HTR-8/SVneo (cell line): ENCODE data around the gene ZNF654.
"Not testable (repeated sequence)": the region's sequence is repeated elsewhere in the genome, so short reads cannot be mapped to it uniquely, and the experiment has no call there.

Experiments
- DNase-seq: peaks from one replicate; pipeline ENCODE4 v3.0.0; 2011; ENCODE audit warnings: low spot score, mixed read lengths; ENCODE audit not compliant: insufficient read length
- FAIRE-seq: peaks from 2 replicates; lab custom pipeline; 2011; peaks lifted over from hg19 to GRCh38; lab: Jason Lieb, UNC

ZNF654 gene

GRCh38 chr3:88132894-88133293 is 73.8 kb downstream of the ZNF654 start:
- no peak for DNase-seq
- FAIRE-seq = no peak

DNA sequence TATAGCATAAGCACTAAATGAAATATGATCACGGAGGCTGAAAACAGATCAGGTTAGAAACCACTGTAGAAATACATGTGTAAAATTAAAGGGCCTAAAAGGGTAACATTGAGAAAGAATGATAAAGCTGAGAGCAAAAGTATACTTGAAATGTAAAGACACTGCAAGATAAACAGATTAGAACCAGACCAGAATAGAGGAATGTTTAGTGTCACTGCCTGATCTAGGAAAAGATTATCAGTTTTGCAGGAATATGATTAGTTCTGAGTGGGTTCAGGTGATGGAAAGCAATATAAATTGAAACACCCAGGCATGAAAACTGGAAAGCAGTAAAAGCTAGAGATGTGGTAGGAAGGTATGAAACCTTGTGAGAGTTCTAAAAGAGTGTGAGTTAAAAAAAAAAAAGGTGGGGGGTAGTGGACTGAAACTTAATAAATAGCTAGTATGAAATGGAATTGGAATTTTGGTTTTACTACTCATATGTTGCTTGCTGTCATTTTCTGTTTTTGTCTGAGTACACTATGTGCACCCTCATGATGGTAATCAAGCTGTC is 74.7 kb downstream of the ZNF654 start:
- DNase-seq (no peak), FAIRE-seq (no peak)

- FAIRE-seq = no peak
- DNase-seq = no peak
These were observed 78.8 kb downstream of the ZNF654 start for GRCh38 chr3:88137836-88138235.

DNA sequence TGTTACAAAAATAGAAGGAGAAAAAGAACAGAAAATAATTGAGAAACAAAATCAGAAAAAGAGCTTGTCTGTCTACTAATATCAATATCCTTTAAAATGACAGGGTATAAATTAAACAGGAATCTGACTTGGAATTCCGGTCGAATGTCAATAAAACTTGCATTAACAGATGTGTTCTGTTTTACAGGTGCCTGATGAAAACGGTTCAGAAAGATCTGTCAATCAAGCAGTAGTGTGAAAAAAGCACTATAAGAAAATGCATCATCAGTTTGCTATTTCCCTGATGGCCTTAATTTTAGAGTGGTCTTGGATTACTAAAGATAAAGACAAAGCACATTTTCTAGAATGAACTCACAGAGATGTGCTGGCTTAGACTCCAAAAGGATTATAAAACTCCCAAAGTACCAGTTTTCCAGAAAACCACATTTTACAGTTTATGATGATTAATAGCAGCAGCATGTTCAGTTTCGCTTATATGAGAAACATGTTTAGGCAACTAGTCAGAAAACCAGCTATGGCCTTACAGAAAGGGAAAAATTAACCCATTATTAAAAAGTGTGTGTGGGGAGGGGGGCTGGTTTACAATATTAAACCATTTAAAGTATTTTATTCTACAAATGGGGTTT is 82.5 kb downstream of the ZNF654 start:
- no peak for FAIRE-seq
- DNase-seq = peak; percentile 9

DNA sequence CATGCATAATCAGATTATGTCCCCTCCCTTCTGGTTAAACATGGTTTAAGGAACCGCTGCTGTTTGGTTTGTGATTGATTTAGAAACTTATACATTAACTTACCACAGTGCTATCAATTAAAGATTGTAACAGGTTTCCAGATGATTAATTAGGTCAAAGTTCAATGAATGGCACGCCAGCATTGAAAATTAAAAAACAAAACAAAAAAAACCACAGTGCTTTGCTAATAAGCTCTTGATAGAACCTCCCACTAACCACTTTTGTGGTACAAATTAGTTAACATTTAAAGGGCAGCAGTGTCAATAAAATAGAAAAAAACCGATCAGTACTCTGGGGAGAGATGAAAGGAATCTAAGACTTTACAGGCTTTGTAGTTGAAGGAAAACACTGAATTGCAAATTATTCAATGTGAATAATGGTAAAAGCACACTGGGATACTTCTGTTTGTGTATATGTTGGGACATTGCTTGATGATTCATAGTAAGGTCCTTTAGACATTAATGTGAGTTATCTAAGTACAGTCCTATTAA is 83.1 kb downstream of the ZNF654 start:
- peak; percentile 26 for FAIRE-seq

GRCh38 chr3:88147261-88147660 is 88.2 kb downstream of the ZNF654 start:
- DNase-seq (no peak), FAIRE-seq (no peak)

More for the DNA sequence above, 83.1 kb downstream of the ZNF654 start:
- no peak for DNase-seq

GRCh38 chr3:88148651-88149050 is 89.6 kb downstream of the ZNF654 start:
- FAIRE-seq = no peak
- DNase-seq = no peak

- peak; percentile 20 for FAIRE-seq
These were observed 90.0 kb downstream of the ZNF654 start for GRCh38 chr3:88149101-88149508.

GRCh38 chr3:88149509-88150362 is 90.7 kb downstream of the ZNF654 start, which contains the start of gene C3orf38:
TSS of gene C3orf38 (plus strand) at chr3:88149959. CDS start at chr3:88150053, 94 bp downstream.
- FAIRE-seq = peak; percentile 86

More at GRCh38 chr3:88149101-88149508, 90.0 kb downstream of the ZNF654 start:
- peak; percentile 13 for DNase-seq

DNA sequence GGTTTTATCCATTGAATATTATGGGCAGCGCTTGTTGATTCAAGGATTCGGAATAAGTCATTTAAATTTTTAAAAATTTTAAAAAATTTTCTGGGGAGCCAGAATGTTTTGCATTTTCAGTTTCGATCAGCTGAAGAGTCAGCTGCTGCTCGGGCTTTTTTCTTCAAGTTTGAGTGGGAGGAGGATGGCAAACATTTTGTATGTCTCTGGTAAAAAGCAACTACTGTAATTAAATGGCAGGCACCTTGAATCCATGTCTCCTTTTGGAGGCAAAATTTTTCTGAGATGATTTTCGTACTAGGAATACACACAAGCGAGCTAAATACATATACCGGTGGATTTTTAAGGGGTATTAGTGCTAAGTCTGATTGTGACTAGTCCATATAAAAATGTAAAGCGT is 91.3 kb downstream of the ZNF654 start:
- no peak for FAIRE-seq
- DNase-seq = no peak

More at GRCh38 chr3:88149509-88150362, 90.7 kb downstream of the ZNF654 start, which contains the start of gene C3orf38:
- DNase-seq = peak; percentile 88

DNA sequence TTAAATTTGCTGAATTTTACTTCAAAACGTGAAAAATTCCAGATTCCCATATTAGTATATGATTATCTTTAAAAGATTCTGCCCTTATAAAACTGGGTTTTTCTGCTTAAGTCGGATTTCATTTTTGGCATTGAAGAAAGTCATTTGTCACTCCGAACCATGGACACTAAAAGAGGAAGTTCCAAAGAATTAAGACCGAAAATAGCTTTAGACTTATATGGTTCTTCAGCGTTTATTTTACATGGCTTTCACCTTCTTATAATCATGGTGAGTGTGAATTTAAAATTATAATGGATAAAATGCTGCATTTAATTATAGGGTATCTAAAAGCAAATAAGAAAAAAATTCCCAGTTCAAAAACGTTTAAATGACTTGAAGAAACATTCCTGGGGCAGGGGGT is 91.8 kb downstream of the ZNF654 start:
- DNase-seq (no peak), FAIRE-seq (no peak)

DNA sequence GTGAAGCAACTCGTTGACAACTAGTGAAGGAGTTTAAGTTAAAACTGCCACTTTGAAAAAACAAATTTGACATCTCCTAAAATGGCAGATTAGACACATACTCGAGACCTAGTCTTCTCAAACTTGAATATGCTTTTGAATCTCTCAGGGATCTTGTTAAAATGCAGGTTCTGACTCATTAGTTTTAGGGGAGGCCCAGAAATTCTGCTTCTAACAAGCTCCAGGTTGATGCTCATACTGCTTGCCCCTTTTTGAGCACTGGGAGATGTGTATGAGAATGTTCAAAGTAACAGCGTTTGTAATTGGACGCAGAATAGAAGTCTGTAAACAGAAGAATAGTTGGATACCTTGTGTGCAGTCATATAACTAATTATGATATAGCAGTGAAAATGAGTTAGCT is 92.3 kb downstream of the ZNF654 start:
- DNase-seq = no peak
- no peak for FAIRE-seq

DNA sequence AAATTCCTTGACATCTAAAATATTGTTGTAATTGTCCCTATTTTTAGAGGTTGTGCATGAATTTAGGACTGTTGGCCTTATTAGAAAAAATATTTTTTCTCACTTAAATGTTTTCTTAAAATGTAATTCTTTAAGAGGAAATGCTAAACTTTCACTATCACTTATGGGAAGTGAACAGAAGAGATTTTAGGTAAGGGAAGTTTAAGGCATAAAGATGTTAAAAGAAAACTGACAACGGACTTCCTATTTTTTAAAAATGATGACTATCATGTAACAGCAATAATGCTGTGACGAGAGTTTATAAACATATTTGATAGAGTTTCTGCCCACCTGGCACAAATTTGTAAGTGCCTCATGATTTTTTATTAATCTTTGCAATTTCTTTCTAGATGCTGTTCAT is 93.8 kb downstream of the ZNF654 start:
- DNase-seq = no peak
- FAIRE-seq = no peak

GRCh38 chr3:88166419-88166971 is 107.4 kb downstream of the ZNF654 start:
- FAIRE-seq = no peak

DNA sequence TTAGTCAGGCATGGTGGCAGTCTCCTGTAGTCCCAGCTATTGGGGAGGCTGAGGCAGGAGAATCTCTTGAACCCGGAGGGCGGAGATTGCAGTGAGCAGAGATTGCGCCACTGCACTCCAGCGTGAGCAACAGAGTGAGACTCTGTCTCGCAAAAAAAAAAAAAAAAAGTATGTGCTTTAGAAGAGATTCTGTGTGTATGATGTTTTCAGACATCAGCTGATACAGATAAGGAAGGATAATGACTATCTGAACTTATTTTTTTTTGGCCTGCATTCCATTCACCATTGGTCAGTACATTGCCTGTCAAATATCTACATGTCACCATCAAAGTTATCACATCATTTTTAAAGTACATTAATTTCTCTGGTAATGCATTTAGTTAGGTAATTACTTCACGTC is 108.1 kb downstream of the ZNF654 start:
- DNase-seq (no peak), FAIRE-seq (no peak)

More at GRCh38 chr3:88166419-88166971, 107.4 kb downstream of the ZNF654 start:
- no peak for DNase-seq

- no peak for DNase-seq
- FAIRE-seq = no peak
These were observed 108.6 kb downstream of the ZNF654 start for GRCh38 chr3:88167704-88168103.

GRCh38 chr3:88168171-88168570 is 109.1 kb downstream of the ZNF654 start:
- DNase-seq (no peak), FAIRE-seq (no peak)

DNA sequence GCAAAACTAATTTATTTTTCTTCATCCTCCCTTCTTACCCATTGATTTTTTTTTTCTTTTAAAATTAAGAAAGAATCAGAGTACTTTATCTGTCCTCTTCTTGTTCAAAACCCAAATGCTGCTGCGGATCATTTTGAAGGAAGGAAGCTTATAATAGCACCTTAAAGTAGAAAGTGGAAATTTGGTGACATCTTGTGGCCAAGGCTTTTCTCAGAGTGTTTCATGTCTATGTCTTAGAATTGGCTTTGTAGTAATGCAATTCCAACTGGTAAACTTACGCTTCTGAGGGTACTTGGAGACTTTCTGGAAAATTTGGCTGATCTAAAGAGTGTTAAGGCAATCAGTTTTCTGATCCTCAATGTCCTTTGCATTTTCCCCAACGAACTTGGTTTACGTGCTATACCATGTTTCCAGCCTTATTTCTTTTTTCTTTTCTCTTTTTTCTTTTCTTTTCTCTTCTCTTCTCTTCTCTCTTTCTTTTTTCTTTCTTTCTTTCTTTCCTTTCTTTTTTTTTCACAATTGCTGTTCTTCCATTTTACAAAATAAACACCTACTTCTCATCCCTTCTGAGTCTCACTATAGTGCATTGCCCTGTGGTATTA is 121.4 kb downstream of the ZNF654 start:
- FAIRE-seq = no peak
- DNase-seq = peak; percentile 27

- not testable (repeated sequence) for DNase-seq
These were observed 123.3 kb downstream of the ZNF654 start for GRCh38 chr3:88182165-88182918.

More at GRCh38 chr3:88182165-88182918, 123.3 kb downstream of the ZNF654 start:
- FAIRE-seq = not testable (repeated sequence)
